Frontal cortex (tissue), 4 donors: Measurements from ENCODE around the gene MAP6. TPM values are rescaled to one million over a fixed set of nuclear protein-coding genes. Genes with fewer than 3 reads are reported as not detected.

ENCODE experiments used
- DNase-seq, 2 donors: peaks; one replicate each; pipeline ENCODE4 v3.0.0; 2012; ENCODE audit warnings: low spot score in 2 of 2
- FAIRE-seq: peaks from 2 replicates; lab custom pipeline; 2012; peaks lifted over from hg19 to GRCh38; lab: Jason Lieb, UNC
- total RNA-seq: library from RNA; depleted of rRNA; stranded (reverse); fragments of >200 nt; gene quantifications from one replicate; pipeline ENCODE4 v1.2.3, GENCODE V29; 2014
- donor health status: control.
- donor health status: control.
- donor health status: control.

Gene MAP6
- total RNA-seq, 1 donor from 2014 or later: 64.0 TPM

DNA sequence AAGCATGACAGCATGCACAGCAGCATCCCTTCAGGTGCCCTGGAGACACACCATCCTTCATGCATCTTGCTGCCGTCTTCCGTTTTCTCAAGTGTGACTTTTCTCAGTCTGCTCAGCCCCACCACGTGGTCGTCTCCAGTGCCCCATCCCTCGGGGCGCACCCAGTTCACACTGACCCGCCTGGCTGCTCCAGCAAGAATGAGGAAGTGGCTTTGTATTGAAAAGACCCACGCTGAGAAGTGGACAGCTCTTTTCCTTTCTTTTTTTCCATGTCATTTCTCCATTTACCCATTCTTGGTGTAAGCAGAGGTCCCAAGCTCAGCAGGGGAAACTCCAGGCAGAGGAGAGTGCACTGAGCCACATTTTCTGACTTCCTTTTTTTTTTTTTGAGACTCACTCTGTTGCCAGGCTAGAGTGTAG is 92.3 kb downstream of the MAP6 start:
- no peak for DNase-seq

DNA sequence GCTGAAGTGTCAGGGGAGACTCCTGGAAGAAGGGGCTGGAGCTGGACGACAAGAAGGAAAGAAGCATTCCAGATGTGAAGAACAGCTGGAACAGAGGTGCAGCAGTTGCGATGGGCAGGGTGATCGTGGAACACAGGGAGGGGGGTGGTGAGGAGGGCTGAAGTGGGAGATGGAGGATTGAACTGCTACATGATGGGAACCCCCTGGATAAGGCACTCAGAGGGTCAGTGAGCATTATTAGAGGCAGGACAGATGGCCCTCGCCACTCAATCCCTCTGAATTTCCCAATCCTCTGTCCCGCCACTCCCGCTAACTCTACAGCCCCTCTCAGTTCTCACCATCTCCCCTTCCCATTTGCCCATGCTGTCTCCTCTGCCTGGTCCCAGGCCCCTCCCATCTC is 92.8 kb downstream of the MAP6 start:
- DNase-seq (no peak), FAIRE-seq (no peak)

More for the DNA sequence above, 92.3 kb downstream of the MAP6 start:
- no peak for FAIRE-seq

DNA sequence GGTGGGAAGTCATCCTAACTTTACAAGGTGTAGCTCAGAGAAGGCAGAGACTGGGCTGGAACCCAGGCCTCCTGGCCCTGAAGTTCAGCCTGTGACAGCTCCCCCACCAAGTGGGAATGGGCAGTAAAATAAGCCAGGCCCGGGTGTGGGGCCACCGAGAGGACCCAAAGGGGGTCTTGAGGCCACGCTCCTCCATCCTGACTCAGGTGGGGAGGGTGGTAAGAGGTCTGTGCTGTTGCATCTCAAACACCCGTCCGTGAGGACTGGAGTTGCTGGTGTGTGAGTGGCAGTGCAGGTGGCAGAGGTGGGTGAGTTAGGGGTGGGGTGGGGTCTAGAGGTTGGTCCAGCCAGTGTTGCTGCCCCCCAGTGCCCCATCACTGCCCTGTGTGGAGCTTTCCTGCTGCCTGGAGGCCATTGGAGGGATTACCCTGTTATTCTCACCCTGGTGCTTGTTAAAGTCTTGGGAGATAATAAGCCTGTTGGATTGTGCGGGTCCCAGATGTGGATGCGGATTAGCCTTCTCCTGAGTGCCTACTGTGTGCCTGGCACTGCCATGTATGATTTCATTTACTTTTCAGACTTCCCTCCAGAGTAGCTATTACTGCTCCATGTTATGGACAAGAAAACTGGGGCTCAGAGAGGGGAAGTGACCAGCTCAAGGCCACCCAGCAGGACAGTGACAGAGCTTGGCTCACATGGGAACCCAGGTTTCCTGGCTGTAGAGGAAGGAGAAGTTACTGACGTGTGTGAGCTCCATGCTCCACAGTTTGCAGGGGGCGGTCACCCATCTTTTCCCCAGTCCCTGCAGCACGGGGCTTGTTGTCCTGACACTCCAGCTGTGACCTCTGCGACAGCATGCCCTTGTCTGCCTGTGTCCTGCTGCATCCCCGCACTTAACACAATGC is 93.9 kb downstream of the MAP6 start:
- FAIRE-seq (no peak), DNase-seq (no peak)

DNA sequence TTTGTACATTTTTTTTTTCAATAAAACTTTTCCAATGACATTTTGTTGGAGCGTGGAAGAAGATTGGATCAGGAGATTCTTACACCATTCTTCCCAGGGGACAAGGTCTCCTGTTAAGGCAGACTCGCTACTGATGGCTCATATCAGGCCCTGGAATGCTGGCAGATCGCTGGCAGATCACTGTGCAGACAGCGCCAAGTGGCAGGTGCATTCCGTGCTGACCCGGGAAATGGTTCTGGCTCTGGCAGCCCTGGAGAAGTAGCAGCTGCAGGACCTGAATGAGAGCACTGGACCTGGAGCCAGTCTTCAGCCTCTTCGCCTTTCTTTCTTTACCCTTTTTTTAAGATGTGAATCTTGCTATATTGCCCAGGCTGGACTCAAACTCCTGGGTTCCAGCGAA is 96.1 kb downstream of the MAP6 start:
- FAIRE-seq: no peak
- no peak for DNase-seq

DNA sequence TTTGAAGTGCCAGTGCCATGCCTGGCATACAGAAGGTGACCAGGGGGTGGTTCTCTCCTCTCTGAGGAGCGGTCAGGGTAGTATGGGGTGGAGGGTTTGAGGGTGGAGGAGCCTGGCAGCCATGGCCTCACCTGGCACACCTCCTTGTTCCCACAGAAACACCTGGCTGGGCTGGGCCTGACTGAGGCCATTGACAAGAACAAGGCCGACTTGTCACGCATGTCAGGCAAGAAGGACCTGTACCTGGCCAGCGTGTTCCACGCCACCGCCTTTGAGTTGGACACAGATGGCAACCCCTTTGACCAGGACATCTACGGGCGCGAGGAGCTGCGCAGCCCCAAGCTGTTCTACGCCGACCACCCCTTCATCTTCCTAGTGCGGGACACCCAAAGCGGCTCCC is 97.2 kb downstream of the MAP6 start:
- no peak for FAIRE-seq
- no peak for DNase-seq

DNA sequence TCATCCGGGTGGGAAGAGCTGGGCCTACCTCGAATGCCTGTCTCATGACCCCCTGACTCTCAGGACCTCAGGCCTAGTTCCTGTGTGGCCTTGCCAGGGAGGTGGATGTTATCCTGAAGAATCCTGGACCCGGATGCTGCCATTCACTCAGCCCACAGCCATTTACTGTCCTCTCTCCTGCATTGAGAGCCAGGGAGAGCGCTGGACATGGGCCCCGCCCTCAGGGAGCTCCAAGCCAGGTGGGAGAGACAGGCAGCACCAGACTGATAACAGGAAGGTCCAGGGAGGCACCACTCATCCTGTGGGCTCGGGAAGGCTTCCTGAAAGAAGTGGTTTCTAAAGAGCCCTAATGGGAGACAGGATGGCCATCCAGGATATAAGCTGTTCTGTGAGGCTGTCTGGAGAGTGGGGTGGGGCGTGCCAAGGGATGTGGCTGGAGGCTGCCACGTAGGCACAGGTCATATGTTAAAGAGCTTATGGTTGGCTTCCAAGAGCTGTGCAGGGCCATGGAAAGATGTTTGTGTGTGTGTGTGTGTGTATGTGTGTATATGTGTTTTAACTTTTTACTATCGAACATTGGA is 98.2 kb downstream of the MAP6 start:
- FAIRE-seq: no peak
- DNase-seq: no peak

DNA sequence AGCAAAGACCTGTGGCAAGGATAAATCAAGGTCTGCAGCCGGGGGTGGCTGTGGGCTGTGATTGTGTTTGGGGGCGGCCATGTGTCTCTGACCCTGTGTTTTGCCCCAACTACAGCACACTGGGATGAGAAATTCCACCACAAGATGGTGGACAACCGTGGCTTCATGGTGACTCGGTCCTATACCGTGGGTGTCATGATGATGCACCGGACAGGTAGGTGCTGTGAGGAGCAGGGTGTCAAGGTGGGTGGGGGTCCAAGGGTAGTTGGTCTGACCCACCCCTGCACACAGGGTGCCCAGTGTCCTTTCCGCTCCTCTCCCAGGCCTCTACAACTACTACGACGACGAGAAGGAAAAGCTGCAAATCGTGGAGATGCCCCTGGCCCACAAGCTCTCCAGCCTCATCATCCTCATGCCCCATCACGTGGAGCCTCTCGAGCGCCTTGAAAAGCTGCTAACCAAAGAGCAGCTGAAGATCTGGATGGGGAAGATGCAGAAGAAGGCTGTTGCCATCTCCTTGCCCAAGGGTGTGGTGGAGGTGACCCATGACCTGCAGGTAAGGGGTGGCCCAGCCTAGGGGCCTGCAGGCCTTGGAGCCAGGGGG is 100.1 kb downstream of the MAP6 start:
- FAIRE-seq (no peak), DNase-seq (no peak)

DNA sequence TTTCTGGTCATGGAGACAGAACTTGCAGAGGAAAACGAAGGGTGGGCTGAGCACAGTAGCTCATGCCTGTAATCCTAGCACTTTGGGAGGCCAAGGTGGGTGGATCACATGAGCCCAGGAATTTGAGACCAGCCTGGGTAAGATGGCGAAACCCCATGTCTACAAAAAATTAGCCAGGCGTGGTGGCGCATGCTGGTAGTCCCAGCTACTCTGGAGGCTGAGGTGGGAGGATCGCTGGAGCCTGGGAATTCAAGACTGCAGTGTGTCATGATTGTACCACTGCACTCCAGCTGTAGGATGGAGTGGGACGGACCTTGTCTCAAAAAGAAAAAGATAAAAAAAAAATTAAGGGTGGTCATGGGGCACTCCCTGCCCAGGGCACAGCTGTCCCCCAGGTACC is 100.9 kb downstream of the MAP6 start:
- DNase-seq (no peak), FAIRE-seq (no peak)

DNA sequence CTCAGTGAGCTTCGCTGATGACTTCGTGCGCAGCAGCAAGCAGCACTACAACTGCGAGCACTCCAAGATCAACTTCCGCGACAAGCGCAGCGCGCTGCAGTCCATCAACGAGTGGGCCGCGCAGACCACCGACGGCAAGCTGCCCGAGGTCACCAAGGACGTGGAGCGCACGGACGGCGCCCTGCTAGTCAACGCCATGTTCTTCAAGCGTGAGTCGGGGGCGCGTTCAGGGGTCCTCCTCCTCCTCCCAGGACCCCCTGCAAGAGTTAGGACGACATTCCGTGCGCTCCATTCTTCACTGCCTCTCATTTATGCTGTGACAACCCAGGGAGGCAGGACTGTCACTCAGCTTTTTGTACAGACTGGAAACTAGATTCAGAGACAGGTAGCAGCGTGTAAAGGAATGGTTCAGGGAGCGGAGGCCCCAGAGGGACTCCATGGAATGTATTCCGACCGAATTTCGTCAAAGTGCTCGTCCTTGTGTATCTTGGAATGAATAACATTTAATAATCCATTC is 102.0 kb downstream of the MAP6 start:
- DNase-seq (no peak), FAIRE-seq (no peak)

DNA sequence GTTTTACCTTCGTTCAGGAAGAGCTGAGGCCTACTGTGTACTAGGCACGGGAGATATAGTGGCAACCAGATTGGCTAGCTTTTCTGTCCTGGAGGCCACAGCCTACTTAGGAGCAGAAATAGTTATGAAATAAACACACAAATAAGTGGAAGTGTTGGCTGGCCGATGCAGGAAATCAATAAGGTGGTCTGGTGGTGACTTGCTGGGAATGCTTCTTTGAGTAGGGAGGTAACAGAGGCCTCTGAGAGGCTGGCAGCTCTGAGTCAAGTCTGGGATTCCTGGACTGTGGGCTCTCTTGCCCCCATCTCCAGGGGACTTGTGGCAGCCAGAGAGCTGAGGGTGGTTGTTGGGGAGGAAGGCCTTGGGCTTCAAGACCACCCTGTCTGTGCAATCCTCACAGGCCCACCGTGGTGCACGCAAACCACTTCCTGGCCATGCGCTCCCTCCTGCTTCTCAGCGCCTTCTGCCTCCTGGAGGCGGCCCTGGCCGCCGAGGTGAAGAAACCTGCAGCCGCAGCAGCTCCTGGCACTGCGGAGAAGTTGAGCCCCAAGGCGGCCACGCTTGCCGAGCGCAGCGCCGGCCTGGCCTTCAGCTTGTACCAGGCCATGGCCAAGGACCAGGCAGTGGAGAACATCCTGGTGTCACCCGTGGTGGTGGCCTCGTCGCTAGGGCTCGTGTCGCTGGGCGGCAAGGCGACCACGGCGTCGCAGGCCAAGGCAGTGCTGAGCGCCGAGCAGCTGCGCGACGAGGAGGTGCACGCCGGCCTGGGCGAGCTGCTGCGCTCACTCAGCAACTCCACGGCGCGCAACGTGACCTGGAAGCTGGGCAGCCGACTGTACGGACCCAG is 102.7 kb downstream of the MAP6 start:
- DNase-seq (no peak), FAIRE-seq (no peak)

DNA sequence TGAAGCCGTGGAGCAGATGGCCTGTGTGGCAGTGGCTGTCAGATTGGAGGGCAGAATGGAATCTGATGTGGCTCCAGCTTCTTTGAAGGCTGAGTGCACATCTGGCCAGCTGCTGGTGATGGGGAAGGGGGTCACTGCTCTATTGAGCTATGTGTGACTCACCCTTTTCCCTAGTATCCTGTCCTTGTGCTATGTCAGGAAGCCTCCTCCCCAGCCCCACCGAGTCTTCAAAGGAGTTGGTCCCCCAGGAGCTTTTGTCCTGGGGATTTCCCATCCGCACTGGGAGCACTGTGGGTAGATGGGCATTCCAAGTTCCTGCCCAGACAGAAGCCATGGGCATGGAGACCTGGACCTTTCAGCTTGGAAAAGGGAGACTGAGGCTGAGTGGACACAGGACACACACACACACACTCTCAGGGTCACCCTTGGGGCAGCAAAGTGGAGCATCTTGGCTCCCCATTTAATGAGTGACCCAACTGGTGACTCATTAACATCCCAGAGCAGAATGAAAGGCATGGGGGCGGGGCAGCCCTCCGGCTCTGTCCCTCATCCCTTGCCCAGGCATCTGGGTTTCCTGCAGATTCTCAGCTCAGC is 103.5 kb downstream of the MAP6 start:
- FAIRE-seq (no peak), DNase-seq (no peak)

DNA sequence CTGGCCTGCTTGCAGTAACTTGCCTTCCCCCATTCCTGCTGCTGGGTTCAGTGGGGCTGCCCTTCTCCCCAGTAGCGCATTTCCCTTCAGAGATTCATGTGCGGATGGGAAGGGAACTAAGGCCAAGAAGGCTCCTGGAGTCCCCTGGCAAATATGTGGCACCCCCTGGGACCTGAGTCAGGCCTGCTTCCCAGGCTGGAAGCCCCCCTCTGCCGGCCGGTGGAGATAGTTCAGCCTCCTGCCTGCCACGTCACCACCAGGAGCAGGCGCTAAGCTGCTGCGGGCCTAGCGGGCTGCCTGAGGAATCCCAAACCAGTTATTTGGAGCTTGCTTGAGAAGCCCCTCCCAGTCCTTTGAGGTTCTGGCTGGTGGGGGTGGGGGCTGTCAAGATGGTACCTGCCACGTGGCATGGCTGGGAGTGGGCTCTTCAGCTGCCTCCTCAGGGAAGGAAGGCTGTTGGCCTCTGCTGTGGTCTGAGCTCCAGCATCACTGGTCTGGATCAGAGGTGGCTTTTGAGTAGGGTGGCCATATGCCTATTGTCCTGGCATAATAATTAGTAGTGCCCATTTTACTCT is 104.8 kb downstream of the MAP6 start:
- DNase-seq: no peak
- FAIRE-seq: no peak

DNA sequence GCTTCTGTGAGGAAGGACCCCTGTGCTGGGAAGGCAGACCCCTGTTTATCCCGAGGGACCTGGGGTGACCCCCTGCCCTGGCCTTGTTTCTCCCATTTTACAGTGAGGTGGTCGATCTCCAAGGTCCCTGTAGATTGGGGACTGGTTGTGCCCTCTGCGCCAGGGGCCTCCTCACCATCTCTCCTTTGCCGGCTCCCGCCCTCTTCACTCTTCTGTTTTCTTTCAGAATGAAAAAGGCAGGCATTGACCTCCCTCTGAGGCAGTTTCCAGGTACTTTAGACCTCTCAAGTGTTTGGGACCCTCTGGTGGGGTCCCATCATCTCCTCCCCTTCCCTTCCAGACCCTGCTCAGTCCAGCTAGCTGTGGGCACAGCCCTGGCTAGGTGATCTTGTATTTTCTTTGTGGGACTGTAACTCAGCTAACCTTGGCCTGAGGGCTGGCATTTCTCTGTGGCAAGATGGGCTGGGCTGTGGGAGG is 105.3 kb downstream of the MAP6 start:
- no peak for DNase-seq
- no peak for FAIRE-seq

DNA sequence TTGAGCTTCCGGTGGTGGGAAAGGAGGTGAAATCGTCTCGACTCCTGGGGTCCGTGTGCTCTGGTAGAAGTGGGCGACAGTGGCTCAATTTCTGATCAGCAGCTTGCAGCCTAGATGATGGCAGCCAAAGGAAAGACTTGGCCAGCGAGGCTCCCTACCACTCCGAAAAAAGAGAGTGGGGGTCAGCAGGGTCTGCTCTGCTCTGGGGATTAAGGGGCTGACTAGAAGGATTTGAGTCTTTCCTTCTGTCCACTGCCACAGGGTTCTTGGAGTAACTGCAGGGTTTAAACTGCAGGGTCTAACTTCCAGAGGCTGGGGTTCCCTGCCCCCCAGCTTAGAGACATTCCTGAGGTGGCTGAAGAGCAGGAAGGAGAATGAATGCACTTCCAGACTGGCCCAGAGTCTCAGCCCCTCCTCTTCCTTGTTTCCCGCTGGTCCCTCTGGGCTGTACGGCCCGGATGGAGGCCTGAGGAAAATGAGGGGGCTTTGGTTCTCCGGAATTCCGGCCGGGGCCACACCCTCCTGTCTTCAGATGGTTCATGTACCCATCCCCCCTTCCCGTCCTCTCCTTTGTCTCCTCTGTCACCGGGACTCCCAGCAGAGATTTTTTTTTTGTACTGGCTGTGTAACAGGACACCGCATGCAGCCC is 105.9 kb downstream of the MAP6 start:
- DNase-seq (no peak), FAIRE-seq (no peak)

DNA sequence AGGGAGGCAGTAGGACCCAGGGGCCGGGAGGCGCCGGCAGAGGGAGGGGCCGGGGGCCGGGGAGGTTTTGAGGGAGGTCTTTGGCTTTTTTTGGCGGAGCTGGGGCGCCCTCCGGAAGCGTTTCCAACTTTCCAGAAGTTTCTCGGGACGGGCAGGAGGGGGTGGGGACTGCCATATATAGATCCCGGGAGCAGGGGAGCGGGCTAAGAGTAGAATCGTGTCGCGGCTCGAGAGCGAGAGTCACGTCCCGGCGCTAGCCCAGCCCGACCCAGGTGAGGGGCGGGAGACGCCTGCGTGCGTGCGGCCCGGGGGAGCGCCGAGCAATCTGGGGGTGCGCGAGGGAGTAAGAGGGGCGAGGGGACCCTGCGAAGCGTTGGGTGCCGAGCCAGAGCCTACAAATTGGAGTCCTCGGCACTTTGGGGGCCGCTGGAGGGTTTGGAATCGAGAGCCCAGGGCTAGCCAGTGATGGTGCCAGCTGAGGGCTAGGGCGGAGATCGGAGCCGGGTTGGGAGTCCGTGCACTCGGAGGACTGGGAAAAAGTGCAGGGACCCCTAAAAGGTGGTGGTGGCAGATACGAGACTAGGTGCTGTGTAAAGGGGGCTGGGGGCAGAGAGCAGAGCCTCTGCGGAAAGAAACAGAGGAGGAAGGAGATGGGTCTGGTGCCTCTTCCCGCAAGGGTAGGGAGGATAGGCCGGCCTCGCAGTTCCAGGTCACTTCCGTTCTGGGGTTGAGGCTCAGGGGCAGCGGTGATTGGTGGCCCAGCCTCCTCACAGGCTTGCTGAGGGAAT is 106.6 kb downstream of the MAP6 start, which contains the start of gene SERPINH1:
TSS of gene SERPINH1 (plus strand) at position 206 of the 788 bp plus-strand sequence. CDS start 4,097 bp downstream, outside the sequence.
- no peak for FAIRE-seq
- DNase-seq: peak; percentile 66 to 79

DNA sequence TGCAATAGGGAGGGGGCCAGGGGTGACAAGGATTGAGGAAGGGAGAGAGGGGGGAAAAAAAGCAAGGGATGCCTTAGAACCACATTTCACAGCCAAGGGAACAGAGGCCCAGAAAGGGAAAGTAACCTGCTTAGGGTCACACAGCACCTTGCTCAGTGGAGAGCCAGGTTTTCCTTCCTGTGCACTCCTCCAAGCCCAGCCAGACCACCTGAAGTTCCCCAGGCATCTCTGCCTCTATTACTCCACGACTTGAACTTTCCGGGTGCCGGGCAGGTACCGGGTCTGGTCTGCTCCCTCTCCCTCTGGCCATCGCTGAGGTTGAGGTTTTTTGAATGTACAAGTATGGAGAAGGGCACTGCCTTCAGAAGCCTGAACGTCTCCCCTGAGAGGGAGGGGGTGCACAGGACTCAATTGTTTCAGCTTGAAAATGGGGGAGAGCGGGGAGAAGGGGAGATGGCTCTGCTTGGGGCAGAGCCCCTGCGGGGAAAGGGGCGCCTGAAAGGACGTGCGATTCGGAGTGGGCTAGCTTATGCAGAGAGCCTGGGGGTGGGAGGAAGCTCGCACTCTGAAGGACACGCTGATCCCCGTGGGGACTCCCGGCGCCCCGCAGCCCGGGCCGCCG is 107.3 kb downstream of the MAP6 start:
- FAIRE-seq (no peak), DNase-seq (no peak)

DNA sequence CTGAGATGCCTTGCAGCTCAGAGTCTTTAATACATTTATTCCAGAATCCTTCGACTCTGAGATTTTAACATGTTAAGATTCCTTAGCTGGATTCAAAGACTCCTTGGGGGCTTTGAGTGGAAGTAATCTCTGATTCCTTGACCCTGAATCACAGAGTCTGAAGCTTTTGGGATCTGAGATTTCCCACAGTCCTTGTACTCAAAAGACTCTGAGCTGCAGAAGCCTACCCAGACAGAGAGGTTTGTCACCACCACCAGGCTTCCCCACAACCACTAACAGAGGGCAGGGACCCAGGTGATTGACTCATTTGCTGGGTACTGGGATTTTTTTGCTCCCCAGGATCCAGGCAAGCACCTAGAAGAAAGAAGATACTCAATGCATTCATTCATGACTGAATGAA is 108.2 kb downstream of the MAP6 start:
- no peak for FAIRE-seq
- DNase-seq: no peak
